ENCODE measurements around the gene KRT35. TPM values are rescaled to one million over a fixed set of nuclear protein-coding genes. Genes with fewer than 3 reads are reported as not detected.

Gene KRT35
- total RNA-seq, 2 donors from 2014 or later, result not detected

- no peak overlapping the region for H3K9ac ChIP-seq (ENCODE audit: extremely low read depth, low read length, poor library complexity, severe bottlenecking)
- H3K27ac ChIP-seq (ENCODE audit: low read depth, low read length), result no peak overlapping the region
- H3K27me3 Mint-ChIP-seq (ENCODE audit: insufficient read depth), result peaks cover 3% of the 10 kb centered on the region
- no peaks in the 10 kb centered on the region for H3K36me3 Mint-ChIP-seq (ENCODE audit: low read depth)
- H3K27me3 ChIP-seq (ENCODE audit: control insufficient read depth, insufficient read depth, low read length, poor library complexity, severe bottlenecking), result no peaks in the 10 kb centered on the region
- DNase-seq, result no peak
- H3K4me3 ChIP-seq (ENCODE audit: low read length), result no peak overlapping the region
- peaks cover 20% of the 10 kb centered on the region for H3K4me1 Mint-ChIP-seq
- H3K9me3 ChIP-seq (ENCODE audit: control insufficient read depth, low read length), result no peaks in the 10 kb centered on the region
- no peaks in the 10 kb centered on the region for H3K4me1 ChIP-seq (ENCODE audit: control insufficient read depth, insufficient read depth, low read length)
- no peak overlapping the region for H3K27ac Mint-ChIP-seq
- WGBS, 2 experiments (ENCODE audit: insufficient coverage in 1 of 2, insufficient read length in 1 of 2), result 85% methylated on average over 4 to 8 of the region's 8 CpGs
- H3K36me3 ChIP-seq (ENCODE audit: control insufficient read depth, insufficient read depth, low read length), result no peaks in the 10 kb centered on the region
- no peak overlapping the region for H3K4me3 Mint-ChIP-seq
- TF ChIP-seq, protein P1, sequence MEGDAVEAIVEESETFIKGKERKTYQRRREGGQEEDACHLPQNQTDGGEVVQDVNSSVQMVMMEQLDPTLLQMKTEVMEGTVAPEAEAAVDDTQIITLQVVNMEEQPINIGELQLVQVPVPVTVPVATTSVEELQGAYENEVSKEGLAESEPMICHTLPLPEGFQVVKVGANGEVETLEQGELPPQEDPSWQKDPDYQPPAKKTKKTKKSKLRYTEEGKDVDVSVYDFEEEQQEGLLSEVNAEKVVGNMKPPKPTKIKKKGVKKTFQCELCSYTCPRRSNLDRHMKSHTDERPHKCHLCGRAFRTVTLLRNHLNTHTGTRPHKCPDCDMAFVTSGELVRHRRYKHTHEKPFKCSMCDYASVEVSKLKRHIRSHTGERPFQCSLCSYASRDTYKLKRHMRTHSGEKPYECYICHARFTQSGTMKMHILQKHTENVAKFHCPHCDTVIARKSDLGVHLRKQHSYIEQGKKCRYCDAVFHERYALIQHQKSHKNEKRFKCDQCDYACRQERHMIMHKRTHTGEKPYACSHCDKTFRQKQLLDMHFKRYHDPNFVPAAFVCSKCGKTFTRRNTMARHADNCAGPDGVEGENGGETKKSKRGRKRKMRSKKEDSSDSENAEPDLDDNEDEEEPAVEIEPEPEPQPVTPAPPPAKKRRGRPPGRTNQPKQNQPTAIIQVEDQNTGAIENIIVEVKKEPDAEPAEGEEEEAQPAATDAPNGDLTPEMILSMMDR (conservative IDR thresholded peaks at IDR 0.05), result no peak
- no peaks in the 10 kb centered on the region for H3K9me3 Mint-ChIP-seq
Measured at GRCh38 chr17:41504246-41504977, 23.5 kb upstream of the KRT35 start.

GRCh38 chr17:41503202-41503601 is 22.3 kb upstream of the KRT35 start:
- Histone ChIP-seq H3K36me3 (ENCODE audit: control insufficient read depth, insufficient read depth, low read length) (no peaks in the 10 kb centered on the region), H3K27me3 (ENCODE audit: control insufficient read depth, insufficient read depth, low read length, poor library complexity, severe bottlenecking) (no peaks in the 10 kb centered on the region), H3K9ac (ENCODE audit: extremely low read depth, low read length, poor library complexity, severe bottlenecking) (no peak overlapping the region), H3K4me1 (ENCODE audit: control insufficient read depth, insufficient read depth, low read length) (no peaks in the 10 kb centered on the region), H3K4me3 (ENCODE audit: low read length) (no peak overlapping the region), H3K9me3 (ENCODE audit: control insufficient read depth, low read length) (no peaks in the 10 kb centered on the region), H3K27ac (ENCODE audit: low read depth, low read length) (no peak overlapping the region)
- no peak overlapping the region for H3K27ac Mint-ChIP-seq
- H3K27me3 Mint-ChIP-seq (ENCODE audit: insufficient read depth), result peaks cover 3% of the 10 kb centered on the region
- DNase-seq, result no peak
- TF ChIP-seq, protein P1 (conservative IDR thresholded peaks at IDR 0.05), result no peak
- peaks cover 20% of the 10 kb centered on the region for H3K4me1 Mint-ChIP-seq
- no peak overlapping the region for H3K4me3 Mint-ChIP-seq
- H3K36me3 Mint-ChIP-seq (ENCODE audit: low read depth), result no peaks in the 10 kb centered on the region
- 90 to 91% methylated on average over 3 to 9 of the region's 9 CpGs for WGBS, 2 experiments (ENCODE audit: insufficient coverage in 1 of 2, insufficient read length in 1 of 2)
- H3K9me3 Mint-ChIP-seq, result no peaks in the 10 kb centered on the region

GRCh38 chr17:41500131-41500911 is 19.4 kb upstream of the KRT35 start:
- no peak overlapping the region for H3K4me3 ChIP-seq (ENCODE audit: low read length)
- WGBS, 2 experiments (ENCODE audit: insufficient coverage in 1 of 2, insufficient read length in 1 of 2), result 83 to 87% methylated on average over 13 to 15 of the region's 15 CpGs
- H3K27me3 ChIP-seq (ENCODE audit: control insufficient read depth, insufficient read depth, low read length, poor library complexity, severe bottlenecking), result no peaks in the 10 kb centered on the region
- H3K9ac ChIP-seq (ENCODE audit: extremely low read depth, low read length, poor library complexity, severe bottlenecking), result no peak overlapping the region
- no peaks in the 10 kb centered on the region for H3K36me3 Mint-ChIP-seq (ENCODE audit: low read depth)
- H3K27ac Mint-ChIP-seq, result peak overlapping the region; percentile 14
- no peak overlapping the region for H3K27ac ChIP-seq (ENCODE audit: low read depth, low read length)
- no peak overlapping the region for H3K4me3 Mint-ChIP-seq
- no peaks in the 10 kb centered on the region for H3K9me3 ChIP-seq (ENCODE audit: control insufficient read depth, low read length)
- peaks cover 19% of the 10 kb centered on the region for H3K4me1 Mint-ChIP-seq
- no peaks in the 10 kb centered on the region for H3K9me3 Mint-ChIP-seq
- no peaks in the 10 kb centered on the region for H3K4me1 ChIP-seq (ENCODE audit: control insufficient read depth, insufficient read depth, low read length)
- no peaks in the 10 kb centered on the region for H3K36me3 ChIP-seq (ENCODE audit: control insufficient read depth, insufficient read depth, low read length)
- peaks cover 3% of the 10 kb centered on the region for H3K27me3 Mint-ChIP-seq (ENCODE audit: insufficient read depth)
- DNase-seq, result peak; percentile 67
- TF ChIP-seq, protein P1 (conservative IDR thresholded peaks at IDR 0.05), result no peak
